Natural killer cell treated with Interleukin-12 subunit alpha and Interleukin-12 subunit beta and Interleukin-15 and Interleukin-18, amount 100 ng/mL, for 72 hours (primary cell): ENCODE data around the gene ADIPOR1. TPM values are rescaled to one million over a fixed set of nuclear protein-coding genes. Genes with fewer than 3 reads are reported as not detected.
"Not testable (repeated sequence)": the region's sequence is repeated elsewhere in the genome, so short reads cannot be mapped to it uniquely, and the experiment has no call there.

Source experiments
- ATAC-seq, 2 donors: fragments of 150-1000 bp; cut with Tn5 transposase in 1 of 2; sonication (Bioruptor Pico), chemical (Tn5 transposase) in 1 of 2; 2 replicates each; pipeline ENCODE4 v1.10.0; 2021
- DNase-seq: peaks from one replicate; pipeline ENCODE4 v3.0.0; 2022; ENCODE audit warnings: low spot score
- H3K27ac Mint-ChIP-seq, 2 donors: 1 replicate in 1 of 2; 2 replicates in 1 of 2; pipeline ENCODE4 v1.8.0; 2022; ENCODE audit warnings: mixed read lengths in 2 of 2, mild to moderate bottlenecking in 1 of 2, moderate library complexity in 1 of 2
- H3K27me3 Mint-ChIP-seq, 2 donors: 1 replicate in 1 of 2; 2 replicates in 1 of 2; pipeline ENCODE4 v1.8.0; 2022; ENCODE audit warnings: mixed read lengths in 2 of 2
- H3K36me3 Mint-ChIP-seq: one replicate; pipeline ENCODE4 v1.8.0; 2022; ENCODE audit warnings: mixed read lengths
- H3K4me1 Mint-ChIP-seq, 2 donors: 1 replicate in 1 of 2; 2 replicates in 1 of 2; pipeline ENCODE4 v1.8.0; 2022; ENCODE audit warnings: low read depth in 2 of 2, mixed read lengths in 2 of 2, mild to moderate bottlenecking in 1 of 2
- H3K4me3 Mint-ChIP-seq: one replicate; pipeline ENCODE4 v1.8.0; 2022; ENCODE audit warnings: mixed read lengths
- H3K9me3 Mint-ChIP-seq: 2 replicates; pipeline ENCODE4 v1.8.0; 2022; ENCODE audit warnings: mixed read lengths
- total RNA-seq, 2 donors: library from RNA; stranded (reverse); gene quantifications; one replicate each; pipeline ENCODE4 v1.2.3, GENCODE V29; 2022

The ADIPOR1 gene
- 10 to 100 TPM; 83.3 to 92.5 TPM for total RNA-seq

- no peaks in the 10 kb centered on the region for H3K9me3 Mint-ChIP-seq
- H3K27me3 Mint-ChIP-seq: no peaks in the 10 kb centered on the region
- DNase-seq (peak; percentile 94), ATAC-seq (peak; percentile 99 to 100)
- peaks cover 27 to 33% of the 10 kb centered on the region in 2 donors for H3K4me1 Mint-ChIP-seq
- H3K27ac Mint-ChIP-seq: peak within 1 kb of the TSS; percentile 61 to 84
- peak within 1 kb of the TSS; percentile 85 for H3K4me3 Mint-ChIP-seq
- no peaks in the 10 kb centered on the region for H3K36me3 Mint-ChIP-seq
These were observed at the start of gene ADIPOR1 for GRCh38 chr1:202957733-202958543. Gene ADIPOR1 (minus strand): TSS chr1:202958312. CDS start chr1:202951070, 7,242 bp downstream.

- Mint-ChIP-seq H3K4me1 (peaks cover 28 to 35% of the 10 kb centered on the region in 2 donors), H3K27ac (peak within 1 kb of the TSS; percentile 95 to 99), H3K36me3 (peaks cover 12% of the 10 kb centered on the region)
These were observed 49.1 kb upstream of the ADIPOR1 start, which contains the start of gene TMEM183A for GRCh38 chr1:203006948-203007871. Gene TMEM183A (plus strand): TSS chr1:203007374. CDS start chr1:203007466, 92 bp downstream.

GRCh38 chr1:203005395-203006142 lies 47.5 kb upstream of the ADIPOR1 start:
- Mint-ChIP-seq H3K36me3 (peaks cover 12% of the 10 kb centered on the region), H3K27ac (peak overlapping the region; percentile 95 to 99), H3K4me3 (peak overlapping the region; percentile 85), H3K4me1 (peaks cover 22 to 32% of the 10 kb centered on the region in 2 donors)
- ATAC-seq, H3K27me3 Mint-ChIP-seq, H3K9me3 Mint-ChIP-seq, DNase-seq: not testable (repeated sequence)

More at GRCh38 chr1:203006948-203007871, 49.1 kb upstream of the ADIPOR1 start, which contains the start of gene TMEM183A:
- no peaks in the 10 kb centered on the region for H3K9me3 Mint-ChIP-seq
- DNase-seq (peak; percentile 96), ATAC-seq (peak; percentile 94 to 98)
- no peaks in the 10 kb centered on the region for H3K27me3 Mint-ChIP-seq
- peak within 1 kb of the TSS; percentile 85 for H3K4me3 Mint-ChIP-seq

- Mint-ChIP-seq H3K9me3 (no peaks in the 10 kb centered on the region), H3K27me3 (peaks cover 3% of the 10 kb centered on the region in 2 donors), H3K4me3 (no peak overlapping the region), H3K27ac (no peak overlapping the region), H3K4me1 (peaks cover 22 to 25% of the 10 kb centered on the region in 2 donors), H3K36me3 (peaks cover 4% of the 10 kb centered on the region)
- ATAC-seq: no peak
- no peak for DNase-seq
These were observed 44.8 kb upstream of the ADIPOR1 start for GRCh38 chr1:203002951-203003350.

- no peak overlapping the region for H3K27ac Mint-ChIP-seq
- peaks cover 18 to 22% of the 10 kb centered on the region in 2 donors for H3K4me1 Mint-ChIP-seq
- no peak overlapping the region for H3K4me3 Mint-ChIP-seq
- H3K9me3 Mint-ChIP-seq: no peaks in the 10 kb centered on the region
- DNase-seq (no peak), ATAC-seq (no peak)
- peaks cover 4% of the 10 kb centered on the region for H3K36me3 Mint-ChIP-seq
- peaks cover 7 to 10% of the 10 kb centered on the region in 2 donors for H3K27me3 Mint-ChIP-seq
These were observed 43.9 kb upstream of the ADIPOR1 start for GRCh38 chr1:203001986-203002385.

GRCh38 chr1:203000217-203000944 lies 42.3 kb upstream of the ADIPOR1 start:
- no peak for ATAC-seq
- H3K27me3 Mint-ChIP-seq: peaks cover 17 to 26% of the 10 kb centered on the region in 2 donors
- H3K27ac Mint-ChIP-seq: no peak overlapping the region
- peaks cover 9% of the 10 kb centered on the region in 2 donors for H3K4me1 Mint-ChIP-seq
- DNase-seq: no peak
- no peaks in the 10 kb centered on the region for H3K9me3 Mint-ChIP-seq
- H3K4me3 Mint-ChIP-seq: no peak overlapping the region
- no peaks in the 10 kb centered on the region for H3K36me3 Mint-ChIP-seq

GRCh38 chr1:202998836-202999750 lies 41.0 kb upstream of the ADIPOR1 start:
- peak in 1 of 2 donors; percentile 36 for ATAC-seq
- H3K4me1 Mint-ChIP-seq: peaks cover 9% of the 10 kb centered on the region in 2 donors
- H3K27ac Mint-ChIP-seq: no peak overlapping the region

GRCh38 chr1:202994756-202995155 lies 36.6 kb upstream of the ADIPOR1 start:
- ATAC-seq: no peak
- H3K4me1 Mint-ChIP-seq: peaks cover 8 to 9% of the 10 kb centered on the region in 2 donors
- peaks cover 34 to 62% of the 10 kb centered on the region in 2 donors for H3K27me3 Mint-ChIP-seq
- H3K27ac Mint-ChIP-seq: no peak overlapping the region
- no peak for DNase-seq
- H3K4me3 Mint-ChIP-seq: no peak overlapping the region
- no peaks in the 10 kb centered on the region for H3K9me3 Mint-ChIP-seq
- H3K36me3 Mint-ChIP-seq: no peaks in the 10 kb centered on the region

More at GRCh38 chr1:202998836-202999750, 41.0 kb upstream of the ADIPOR1 start:
- Mint-ChIP-seq H3K27me3 (peaks cover 26 to 38% of the 10 kb centered on the region in 2 donors), H3K36me3 (no peaks in the 10 kb centered on the region), H3K9me3 (no peaks in the 10 kb centered on the region), H3K4me3 (peak overlapping the region; percentile 12)
- DNase-seq: no peak

GRCh38 chr1:202991112-202991511 lies 33.0 kb upstream of the ADIPOR1 start:
- DNase-seq: no peak
- Mint-ChIP-seq H3K4me3 (no peak overlapping the region), H3K9me3 (no peaks in the 10 kb centered on the region), H3K4me1 (no peaks in the 10 kb centered on the region), H3K36me3 (no peaks in the 10 kb centered on the region), H3K27ac (no peak overlapping the region), H3K27me3 (peaks cover 29 to 54% of the 10 kb centered on the region in 2 donors)
- ATAC-seq: no peak

GRCh38 chr1:202989879-202990278 lies 31.8 kb upstream of the ADIPOR1 start:
- no peak overlapping the region for H3K4me3 Mint-ChIP-seq
- H3K27me3 Mint-ChIP-seq: peaks cover 17 to 41% of the 10 kb centered on the region in 2 donors

GRCh38 chr1:202987922-202988583 lies 29.9 kb upstream of the ADIPOR1 start:
- no peak for ATAC-seq
- no peaks in the 10 kb centered on the region for H3K9me3 Mint-ChIP-seq
- H3K36me3 Mint-ChIP-seq: no peaks in the 10 kb centered on the region
- peaks cover 13 to 27% of the 10 kb centered on the region in 2 donors for H3K27me3 Mint-ChIP-seq
- no peaks in the 10 kb centered on the region for H3K4me1 Mint-ChIP-seq
- DNase-seq: no peak
- no peak overlapping the region for H3K27ac Mint-ChIP-seq
- no peak overlapping the region for H3K4me3 Mint-ChIP-seq

More at GRCh38 chr1:202989879-202990278, 31.8 kb upstream of the ADIPOR1 start:
- no peak overlapping the region for H3K27ac Mint-ChIP-seq
- no peak for ATAC-seq
- no peaks in the 10 kb centered on the region for H3K9me3 Mint-ChIP-seq
- no peaks in the 10 kb centered on the region for H3K4me1 Mint-ChIP-seq
- DNase-seq: no peak
- H3K36me3 Mint-ChIP-seq: no peaks in the 10 kb centered on the region
